Panc1 (cell line): Measurements from ENCODE around the gene IL32. TPM values are rescaled to one million over a fixed set of nuclear protein-coding genes. Genes with fewer than 3 reads are reported as not detected.

ENCODE experiments used
- ATAC-seq: fragments of 200-7000 bp; cut with Tn5 transposase; 2 replicates; pipeline ENCODE4 v1.9.1; 2020; ENCODE audit warnings: mild to moderate bottlenecking, moderate library complexity
- BruUV-seq: library from RNA; stranded (reverse); fragments of 400-500 nt; replicated peaks from 2 replicates; lab custom pipeline; 2021; lab: Mats Ljungman, UMichigan
- CTCF ChIA-PET: fragments of 300-600 bp; sonication (Branson Sonifier 250); formaldehyde crosslinking; loops from one replicate; lab custom pipeline; 2022; ENCODE audit warnings: antibody characterized with exemption; lab: Charles Lee
- POLR2A ChIA-PET: fragments of 300-600 bp; sonication (Branson Sonifier 250); formaldehyde crosslinking; loops from one replicate; lab custom pipeline; 2022; ENCODE audit warnings: antibody characterized with exemption; lab: Charles Lee
- DNase-seq: peaks from one replicate; pipeline ENCODE4 v3.0.0-alpha.2; 2010; ENCODE audit warnings: low read depth, low spot score
- H3K27ac ChIP-seq: 2 replicates; pipeline ENCODE4 v1.5.1; 2011; ENCODE audit warnings: mild to moderate bottlenecking, low read length, inconsistent platforms
- H3K27me3 ChIP-seq: fragments of 200-500 bp; sonication (Bioruptor generic); 2 replicates; pipeline ENCODE4 v1.6.0; 2014; ENCODE audit warnings: low read length, inconsistent platforms; ENCODE audit not compliant: control insufficient read depth, insufficient read depth
- H3K36me3 ChIP-seq: fragments of 200-500 bp; sonication (Bioruptor generic); 2 replicates; pipeline ENCODE4 v1.5.1; 2014; ENCODE audit warnings: inconsistent platforms, mild to moderate bottlenecking, low read length, moderate library complexity; ENCODE audit not compliant: control insufficient read depth, insufficient read depth
- H3K4me1 ChIP-seq: 2 replicates; pipeline ENCODE4 v1.5.1; 2011; ENCODE audit warnings: inconsistent platforms, mild to moderate bottlenecking, low read length, moderate library complexity; ENCODE audit not compliant: control insufficient read depth, insufficient read depth
- H3K4me3 ChIP-seq, 2 experiments: 2 replicates each; pipeline ENCODE4 v1.5.1; 2011 to 2012; ENCODE audit warnings: low read depth in 2 of 2, low read length in 2 of 2, mild to moderate bottlenecking in 2 of 2, inconsistent platforms in 1 of 2, moderate library complexity in 1 of 2
- H3K9me3 ChIP-seq: fragments of 200-500 bp; sonication (Bioruptor generic); 2 replicates; pipeline ENCODE4 v1.5.1; 2014; ENCODE audit warnings: low read depth, mild to moderate bottlenecking, inconsistent platforms, low read length, moderate library complexity; ENCODE audit not compliant: control insufficient read depth, insufficient read depth
- CTCF ChIP-seq: fragments of 450-650 bp; IDR thresholded peaks from 2 replicates; pipeline ENCODE4 v1.5.1; 2017; ENCODE audit warnings: mild to moderate bottlenecking
- POLR2AphosphoS5 ChIP-seq: IDR thresholded peaks from 2 replicates; pipeline ENCODE4 v1.6.1; 2012; ENCODE audit warnings: mild to moderate bottlenecking, low read depth, low read length, moderate library complexity
- REST ChIP-seq, 2 experiments: IDR thresholded peaks; 2 replicates each; pipeline ENCODE4 v1.6.1; 2011 to 2012; ENCODE audit warnings: low read depth in 2 of 2, control low read depth in 1 of 2, low read length in 1 of 2, mild to moderate bottlenecking in 1 of 2, moderate library complexity in 1 of 2; ENCODE audit not compliant: insufficient read depth in 1 of 2
- SIN3A ChIP-seq: IDR thresholded peaks from 2 replicates; pipeline ENCODE4 v1.6.1; 2012; ENCODE audit warnings: low read depth, mild to moderate bottlenecking, low read length, moderate library complexity, borderline replicate concordance; ENCODE audit not compliant: insufficient read depth
- TCF7L2 ChIP-seq: IDR thresholded peaks from 2 replicates; pipeline ENCODE4 v1.6.1; 2011; ENCODE audit warnings: mild to moderate bottlenecking, low read depth, low read length, inconsistent platforms
- in situ Hi-C: cut with HindIII; loops from 2 replicates; pipeline ENCODE4 v1.10.0; 2016; ENCODE audit warnings: low sequenced_read_pairs, low pct_unique_long_range_greater_than_20kb
- intact Hi-C: fragments of 100-400 bp; cut with micrococcal nuclease; formaldehyde crosslinking; loops from one replicate; pipeline ENCODE4 v1.10.0; 2022; ENCODE audit not compliant: unreplicated experiment
- total RNA-seq: library from RNA; stranded (reverse); gene quantifications from one replicate; pipeline ENCODE4 v1.2.1, GENCODE V29; 2021; ENCODE audit not compliant: unreplicated experiment

Gene IL32
- total RNA-seq, 1 experiment from 2014 or later = 17.1 TPM

GRCh38 chr16:3035972-3036725 lies 29.3 kb upstream of the IL32 start:
- no TSS peak for BruUV-seq
- POLR2A ChIA-PET = no interaction called here
- H3K36me3 ChIP-seq = peaks cover 3% of the 10 kb centered on the region; the same call in 1 of the 2 replicates
- H3K27ac ChIP-seq = no peak overlapping the region
- intact Hi-C loops (no loop called here), in situ Hi-C loops (no loop called here)
- no peaks in the 10 kb centered on the region for H3K9me3 ChIP-seq
- peaks cover 3% of the 10 kb centered on the region; the same call in 1 of the 2 replicates for H3K4me1 ChIP-seq
- H3K27me3 ChIP-seq = no peaks in the 10 kb centered on the region; the same call in 1 of the 2 replicates
- ATAC-seq = no peak
- TF ChIP-seq REST (IDR thresholded peaks at IDR 0.05; ENCODE audit: insufficient read depth in 1 of 2, low read depth in 2 of 2, low read length in 1 of 2) = no peak
- no peak for DNase-seq
- H3K4me3 ChIP-seq = peak overlapping the region in 1 of 2 experiments; percentile 30; a peak in 2 of 4 replicates
- CTCF ChIA-PET = no interaction called here

- ChIA-PET POLR2A (interaction anchor here (0.7 kb wide), 1 partner anchor 73 kb away, joined by 8 read pairs; the partner anchor contains the start of gene KREMEN2), CTCF (no interaction called here)
- H3K36me3 ChIP-seq = peaks cover 3% of the 10 kb centered on the region; the same call in 1 of the 2 replicates
- in situ Hi-C loops = no loop called here
- no peak for ATAC-seq
- no TSS peak for BruUV-seq
- DNase-seq = no peak
- intact Hi-C loops = no loop called here
- H3K27me3 ChIP-seq = no peaks in the 10 kb centered on the region; the same call in 1 of the 2 replicates
- no peaks in the 10 kb centered on the region for H3K4me1 ChIP-seq
- H3K9me3 ChIP-seq = no peaks in the 10 kb centered on the region
- peak within 1 kb of the TSS in 1 of 2 experiments; percentile 30; a peak in 2 of 4 replicates for H3K4me3 ChIP-seq
- no peak within 1 kb of the TSS for H3K27ac ChIP-seq
- TF ChIP-seq SIN3A = no peak
- TF ChIP-seq REST (IDR thresholded peaks at IDR 0.05; ENCODE audit: insufficient read depth in 1 of 2, low read depth in 2 of 2, low read length in 1 of 2) = no peak
- no peak for TF ChIP-seq CTCF
- no peak for TF ChIP-seq POLR2AphosphoS5
- no peak for TF ChIP-seq TCF7L2
Measured at GRCh38 chr16:3036726-3037315, 28.6 kb upstream of the IL32 start, which contains the start of gene BICDL2. TSS of gene BICDL2 (minus strand) at chr16:3036944. CDS start at chr16:3035496, 1,448 bp downstream.
